Keratinocyte (primary cell): Measurements from ENCODE around the gene EGFR. TPM values are rescaled to one million over a fixed set of nuclear protein-coding genes. Genes with fewer than 3 reads are reported as not detected.

Source experiments
- DNase-seq: peaks from one replicate; pipeline ENCODE4 v3.0.0-alpha.2; 2011; ENCODE audit warnings: low read depth, missing footprints, low spot score
- FAIRE-seq: peaks from 2 replicates; lab custom pipeline; 2011; peaks lifted over from hg19 to GRCh38; lab: Jason Lieb, UNC
- H2AFZ ChIP-seq: 2 replicates; pipeline ENCODE4 v1.6.0; 2012; ENCODE audit warnings: low read length, control low read depth, inconsistent platforms; ENCODE audit not compliant: control insufficient read depth
- H3K27ac ChIP-seq: 2 replicates; pipeline ENCODE4 v1.5.1; 2011; ENCODE audit warnings: low read length; ENCODE audit not compliant: control insufficient read depth, insufficient read depth
- H3K27me3 ChIP-seq: 3 replicates; pipeline ENCODE4 v1.6.0; 2011; ENCODE audit warnings: low read length; ENCODE audit not compliant: control insufficient read depth, insufficient read depth; ENCODE audit errors: extremely low read depth
- H3K36me3 ChIP-seq, 2 experiments: 2 replicates in 1 of 2; 3 replicates in 1 of 2; pipeline ENCODE4 v1.5.1; 2011; ENCODE audit warnings: low read length in 2 of 2, mild to moderate bottlenecking in 1 of 2; ENCODE audit not compliant: control insufficient read depth in 2 of 2, insufficient read depth in 2 of 2; ENCODE audit errors: extremely low read depth in 1 of 2
- H3K4me1 ChIP-seq: 3 replicates; pipeline ENCODE4 v1.5.1; 2011; ENCODE audit warnings: low read length; ENCODE audit not compliant: control insufficient read depth, insufficient read depth; ENCODE audit errors: extremely low read depth
- H3K4me2 ChIP-seq: 3 replicates; pipeline ENCODE4 v1.6.0; 2011; ENCODE audit warnings: low read depth, low read length; ENCODE audit not compliant: control insufficient read depth, insufficient read depth; ENCODE audit errors: extremely low read depth
- H3K4me3 ChIP-seq, 3 experiments: fragments of 200-600 bp in 1 of 3; sonication (generic) in 1 of 3; 2 replicates in 2 of 3; 3 replicates in 1 of 3; pipeline ENCODE4 v1.5.1; 2011 to 2016; ENCODE audit warnings: low read length in 3 of 3, mild to moderate bottlenecking in 3 of 3, control low read depth in 2 of 3, inconsistent platforms in 1 of 3, low read depth in 1 of 3, mixed read lengths in 1 of 3, mixed run types in 1 of 3, moderate library complexity in 1 of 3; ENCODE audit not compliant: control insufficient read depth in 2 of 3, insufficient read depth in 2 of 3; ENCODE audit errors: extremely low read depth in 1 of 3
- H3K79me2 ChIP-seq: 2 replicates; pipeline ENCODE4 v1.6.0; 2012; ENCODE audit warnings: low read length; ENCODE audit not compliant: control insufficient read depth, insufficient read depth
- H3K9ac ChIP-seq: 3 replicates; pipeline ENCODE4 v1.6.0; 2011; ENCODE audit warnings: low read length; ENCODE audit not compliant: control insufficient read depth, insufficient read depth; ENCODE audit errors: extremely low read depth
- H3K9me1 ChIP-seq: 3 replicates; pipeline ENCODE4 v1.6.0; 2011; ENCODE audit warnings: low read length; ENCODE audit not compliant: control insufficient read depth, insufficient read depth; ENCODE audit errors: extremely low read depth
- H3K9me3 ChIP-seq: 2 replicates; pipeline ENCODE4 v1.5.1; 2012; ENCODE audit warnings: low read depth, low read length; ENCODE audit not compliant: control insufficient read depth
- H4K20me1 ChIP-seq: 3 replicates; pipeline ENCODE4 v1.6.0; 2011; ENCODE audit warnings: low read length; ENCODE audit not compliant: control insufficient read depth, insufficient read depth; ENCODE audit errors: extremely low read depth
- CTCF ChIP-seq, 3 experiments: IDR thresholded peaks in 1 of 3; conservative IDR thresholded peaks in 1 of 3; optimal IDR thresholded peaks in 1 of 3; 2 replicates in 2 of 3; 3 replicates in 1 of 3; pipeline versions ENCODE3 to v1.5.1; 2011; ENCODE audit warnings: low read length in 3 of 3, mild to moderate bottlenecking in 3 of 3, moderate library complexity in 2 of 3, control low read depth in 1 of 3, inconsistent platforms in 1 of 3; ENCODE audit not compliant: insufficient read depth in 2 of 3; ENCODE audit errors: extremely low read depth in 1 of 3
- EZH2 ChIP-seq: IDR thresholded peaks from one replicate; pipeline ENCODE4 v1.6.1; 2012; ENCODE audit warnings: inconsistent platforms, mild to moderate bottlenecking, low read length, moderate library complexity
- dilution Hi-C: fragments of 300-500 bp; cut with MboI; formaldehyde crosslinking; loops from one replicate; pipeline ENCODE4 v1.7.0; 2020; ENCODE audit warnings: low sequenced_read_pairs; ENCODE audit not compliant: extremely low pct_ligation_motif_present
- polyA plus RNA-seq, 5 experiments: library from polyadenylated mRNA; depleted of rRNA in 3 of 5; stranded (reverse) in 3 of 5; stranded (forward) in 1 of 5; unstranded in 1 of 5; fragments of >200 nt; gene quantifications; 1 replicate in 1 of 5; 2 replicates in 3 of 5; 3 replicates in 1 of 5; pipeline versions ENCODE4 v1.2.1 to v1.2.3, GENCODE V29; 2011 to 2012; ENCODE audit warnings: missing spikeins in 2 of 5, low read depth in 1 of 5, low replicate concordance in 1 of 5

EGFR gene
- polyA plus RNA-seq, 1 donor (not counting 4 experiments of a cell fraction or from before 2014, with no cell fraction given): 120 TPM

GRCh38 chr7:55113760-55114540 is 95.1 kb downstream of the EGFR start:
- Histone ChIP-seq H3K4me3 (no peak overlapping the region), H3K27ac (peak overlapping the region; percentile 91), H3K4me2 (no peak overlapping the region), H4K20me1 (peaks cover 4% of the 10 kb centered on the region), H3K79me2 (peaks cover 82% of the 10 kb centered on the region), H3K9me1 (peaks cover 3% of the 10 kb centered on the region), H3K4me1 (peaks cover 62% of the 10 kb centered on the region), H2AFZ (no peak overlapping the region), H3K9ac (no peak overlapping the region), H3K36me3 (peaks cover 5 to 12% of the 10 kb centered on the region in 2 experiments), H3K27me3 (no peaks in the 10 kb centered on the region), H3K9me3 (no peaks in the 10 kb centered on the region)
- DNase-seq: no peak
- no peak for TF ChIP-seq EZH2
- TF ChIP-seq CTCF (optimal IDR thresholded peaks at IDR 0.05 in 1 of 3, IDR thresholded peaks at IDR 0.05 in 1 of 3, conservative IDR thresholded peaks at IDR 0.05 in 1 of 3; ENCODE audit: extremely low read depth in 1 of 3, insufficient read depth in 2 of 3, low read length in 3 of 3): no peak
- dilution Hi-C loops: no loop called here
- FAIRE-seq: no peak

GRCh38 chr7:55117286-55117685 is 98.5 kb downstream of the EGFR start:
- FAIRE-seq (no peak), DNase-seq (no peak)
- no peaks in the 10 kb centered on the region for H3K9me3 ChIP-seq
- H3K79me2 ChIP-seq: peaks cover 79% of the 10 kb centered on the region
- peaks cover 64% of the 10 kb centered on the region for H3K4me1 ChIP-seq
- no peak overlapping the region for H3K4me3 ChIP-seq
- dilution Hi-C loops: no loop called here
- H2AFZ ChIP-seq: no peak overlapping the region
- H3K9me1 ChIP-seq: peaks cover 2% of the 10 kb centered on the region
- H3K4me2 ChIP-seq: no peak overlapping the region
- peaks cover 4% of the 10 kb centered on the region for H4K20me1 ChIP-seq
- TF ChIP-seq EZH2 (no peak), CTCF (optimal IDR thresholded peaks at IDR 0.05 in 1 of 3, IDR thresholded peaks at IDR 0.05 in 1 of 3, conservative IDR thresholded peaks at IDR 0.05 in 1 of 3; ENCODE audit: extremely low read depth in 1 of 3, insufficient read depth in 2 of 3, low read length in 3 of 3) (no peak)
- H3K27me3 ChIP-seq: no peaks in the 10 kb centered on the region
- peaks cover 7 to 24% of the 10 kb centered on the region in 2 experiments for H3K36me3 ChIP-seq
- no peak overlapping the region for H3K9ac ChIP-seq
- no peak overlapping the region for H3K27ac ChIP-seq
